ENCODE data around the gene MXRA5. TPM values are rescaled to one million over a fixed set of nuclear protein-coding genes. Genes with fewer than 3 reads are reported as not detected.

Gene MXRA5
- total RNA-seq, 4 donors from 2014 or later: 0.02 to 0.26 TPM; not detected in 2

- H3K27me3 ChIP-seq: no peaks in the 10 kb centered on the region
- in situ Hi-C loops (cut with MboI; ENCODE audit: low sequenced_read_pairs in 4 of 4): no loop called here
- H3K4me3 ChIP-seq: no peak overlapping the region
- no peak for ATAC-seq
- H3K9me3 ChIP-seq: no peaks in the 10 kb centered on the region
- intact Hi-C loops (cut with DNase I; ENCODE audit: low total_unique reads): no loop called here
- H3K27ac ChIP-seq: no peak overlapping the region
- DNase-seq: no peak
- TF ChIP-seq, protein P1, sequence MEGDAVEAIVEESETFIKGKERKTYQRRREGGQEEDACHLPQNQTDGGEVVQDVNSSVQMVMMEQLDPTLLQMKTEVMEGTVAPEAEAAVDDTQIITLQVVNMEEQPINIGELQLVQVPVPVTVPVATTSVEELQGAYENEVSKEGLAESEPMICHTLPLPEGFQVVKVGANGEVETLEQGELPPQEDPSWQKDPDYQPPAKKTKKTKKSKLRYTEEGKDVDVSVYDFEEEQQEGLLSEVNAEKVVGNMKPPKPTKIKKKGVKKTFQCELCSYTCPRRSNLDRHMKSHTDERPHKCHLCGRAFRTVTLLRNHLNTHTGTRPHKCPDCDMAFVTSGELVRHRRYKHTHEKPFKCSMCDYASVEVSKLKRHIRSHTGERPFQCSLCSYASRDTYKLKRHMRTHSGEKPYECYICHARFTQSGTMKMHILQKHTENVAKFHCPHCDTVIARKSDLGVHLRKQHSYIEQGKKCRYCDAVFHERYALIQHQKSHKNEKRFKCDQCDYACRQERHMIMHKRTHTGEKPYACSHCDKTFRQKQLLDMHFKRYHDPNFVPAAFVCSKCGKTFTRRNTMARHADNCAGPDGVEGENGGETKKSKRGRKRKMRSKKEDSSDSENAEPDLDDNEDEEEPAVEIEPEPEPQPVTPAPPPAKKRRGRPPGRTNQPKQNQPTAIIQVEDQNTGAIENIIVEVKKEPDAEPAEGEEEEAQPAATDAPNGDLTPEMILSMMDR (IDR thresholded peaks at IDR 0.05 in 4 of 5, conservative IDR thresholded peaks at IDR 0.05 in 1 of 5): no peak
- TF ChIP-seq POLR2A (IDR thresholded peaks at IDR 0.05): no peak
- H3K36me3 ChIP-seq: no peaks in the 10 kb centered on the region
- H3K4me1 ChIP-seq: no peaks in the 10 kb centered on the region
These were observed 46.8 kb downstream of the MXRA5 start for GRCh38 chrX:3299636-3300035.

GRCh38 chrX:3295731-3296130 is 50.7 kb downstream of the MXRA5 start:
- H3K4me1 ChIP-seq: no peaks in the 10 kb centered on the region
- no peak overlapping the region for H3K4me3 ChIP-seq
- no peaks in the 10 kb centered on the region for H3K27me3 ChIP-seq
- DNase-seq (no peak), ATAC-seq (no peak)
- H3K27ac ChIP-seq: no peak overlapping the region
- no peaks in the 10 kb centered on the region for H3K9me3 ChIP-seq
- in situ Hi-C loops (cut with MboI; ENCODE audit: low sequenced_read_pairs in 4 of 4): no loop called here
- no peaks in the 10 kb centered on the region for H3K36me3 ChIP-seq
- intact Hi-C loops (cut with DNase I; ENCODE audit: low total_unique reads): no loop called here
- TF ChIP-seq, protein P1 (IDR thresholded peaks at IDR 0.05 in 4 of 5, conservative IDR thresholded peaks at IDR 0.05 in 1 of 5): no peak
- TF ChIP-seq POLR2A (IDR thresholded peaks at IDR 0.05): no peak

DNA sequence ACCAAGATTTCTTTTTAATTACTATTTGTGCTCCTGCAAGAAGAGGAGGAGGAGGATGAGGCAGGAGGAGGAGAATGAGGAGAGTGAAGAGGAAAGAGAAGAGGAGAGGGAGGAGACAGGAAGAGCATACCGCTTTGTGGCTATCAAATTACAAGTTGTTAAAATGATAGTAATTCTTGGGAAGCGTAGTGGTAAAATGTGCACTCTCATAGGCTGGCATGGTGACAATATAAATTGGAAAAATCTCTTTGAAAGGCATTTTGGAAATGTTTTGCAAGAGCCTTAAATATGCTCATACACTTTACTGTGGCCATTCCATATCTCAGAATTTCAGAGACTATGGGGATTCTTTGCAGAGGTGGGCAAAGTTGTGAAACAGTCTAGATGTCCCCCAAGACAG is 53.2 kb downstream of the MXRA5 start:
- intact Hi-C loops (cut with DNase I; ENCODE audit: low total_unique reads): no loop called here

DNA sequence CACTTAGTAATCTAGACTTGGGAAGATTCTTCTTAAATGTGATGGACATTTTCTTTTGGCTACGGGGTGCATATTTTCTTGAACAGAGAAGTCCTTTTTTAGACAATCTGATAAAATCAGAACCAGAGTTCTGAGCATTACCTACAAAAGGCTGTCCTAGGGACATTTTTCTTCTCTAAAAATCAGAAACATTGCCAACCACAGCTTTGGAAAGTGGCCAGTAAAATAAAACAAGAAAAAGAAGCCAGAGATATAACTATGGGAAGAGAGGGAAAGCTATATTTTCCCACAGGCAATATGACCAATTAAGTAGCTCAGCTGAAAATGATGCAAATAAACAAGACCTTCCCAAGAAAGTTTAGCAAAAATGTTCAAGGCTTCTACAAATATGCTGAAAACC is 55.9 kb downstream of the MXRA5 start:
- DNase-seq (no peak), ATAC-seq (no peak)
- Histone ChIP-seq H3K4me3 (no peak overlapping the region), H3K9me3 (no peaks in the 10 kb centered on the region), H3K27ac (no peak overlapping the region), H3K4me1 (no peaks in the 10 kb centered on the region), H3K27me3 (no peaks in the 10 kb centered on the region), H3K36me3 (no peaks in the 10 kb centered on the region)
- intact Hi-C loops (cut with DNase I; ENCODE audit: low total_unique reads) (no loop called here), in situ Hi-C loops (cut with MboI; ENCODE audit: low sequenced_read_pairs in 4 of 4) (no loop called here)
- TF ChIP-seq, protein P1 (IDR thresholded peaks at IDR 0.05 in 4 of 5, conservative IDR thresholded peaks at IDR 0.05 in 1 of 5): no peak
- no peak for TF ChIP-seq POLR2A (IDR thresholded peaks at IDR 0.05)

More for the DNA sequence above, 53.2 kb downstream of the MXRA5 start:
- TF ChIP-seq, protein P1 (IDR thresholded peaks at IDR 0.05 in 4 of 5, conservative IDR thresholded peaks at IDR 0.05 in 1 of 5): no peak
- TF ChIP-seq POLR2A (IDR thresholded peaks at IDR 0.05): no peak
- Histone ChIP-seq H3K36me3 (no peaks in the 10 kb centered on the region), H3K27ac (no peak overlapping the region), H3K4me3 (no peak overlapping the region), H3K9me3 (no peaks in the 10 kb centered on the region), H3K4me1 (no peaks in the 10 kb centered on the region), H3K27me3 (no peaks in the 10 kb centered on the region)
- in situ Hi-C loops (cut with MboI; ENCODE audit: low sequenced_read_pairs in 4 of 4): no loop called here
- no peak for DNase-seq
- no peak for ATAC-seq

Data from gastrocnemius medialis (tissue), 4 donors.